ENCODE measurements around the gene SREK1.

The SREK1 gene

DNA sequence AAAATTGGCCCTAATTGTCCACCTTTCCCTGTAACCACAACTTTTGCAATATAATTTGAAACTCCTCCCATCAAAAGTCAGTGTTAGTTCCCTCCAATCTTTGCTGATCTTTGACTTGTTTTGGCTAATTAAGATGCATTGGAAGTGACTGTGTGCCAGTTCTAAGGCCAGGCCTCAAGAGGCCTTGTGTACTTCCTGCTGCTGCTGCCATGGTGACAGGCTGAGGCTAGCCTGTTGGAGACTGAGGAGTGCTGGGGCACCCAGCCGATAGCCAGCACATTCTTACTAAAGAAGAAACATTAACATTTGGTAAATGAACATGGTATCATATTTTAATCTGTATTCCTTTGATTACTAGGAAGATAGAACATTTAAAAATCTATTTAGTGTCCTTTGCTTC lies 86.5 kb downstream of the SREK1 start:
- Histone ChIP-seq H3K27me3 (ENCODE audit: insufficient read depth, low read length) (no peaks in the 10 kb centered on the region), H3K9me3 (ENCODE audit: low read length) (no peaks in the 10 kb centered on the region), H3K4me1 (ENCODE audit: insufficient read depth, low read length, severe bottlenecking) (no peaks in the 10 kb centered on the region), H3K9ac (ENCODE audit: low read length) (no peak overlapping the region), H3F3A (ENCODE audit: insufficient read depth, low read length) (no peaks in the 10 kb centered on the region), H4K20me1 (ENCODE audit: insufficient read depth, low read length) (no peaks in the 10 kb centered on the region), H3K27ac (ENCODE audit: low read depth, low read length, poor library complexity, severe bottlenecking) (no peak overlapping the region), H2AFZ (ENCODE audit: low read length) (no peak overlapping the region), H3K79me2 (ENCODE audit: insufficient read depth, low read length) (no peaks in the 10 kb centered on the region), H3K9me2 (ENCODE audit: low read depth, low read length) (no peaks in the 10 kb centered on the region), H3K36me3 (ENCODE audit: insufficient read depth, low read length) (no peaks in the 10 kb centered on the region), H3K4me3 (ENCODE audit: low read depth, low read length, poor library complexity, severe bottlenecking) (no peak overlapping the region), H3K4me2 (ENCODE audit: low read length) (no peak overlapping the region)
- TF ChIP-seq, protein P1, sequence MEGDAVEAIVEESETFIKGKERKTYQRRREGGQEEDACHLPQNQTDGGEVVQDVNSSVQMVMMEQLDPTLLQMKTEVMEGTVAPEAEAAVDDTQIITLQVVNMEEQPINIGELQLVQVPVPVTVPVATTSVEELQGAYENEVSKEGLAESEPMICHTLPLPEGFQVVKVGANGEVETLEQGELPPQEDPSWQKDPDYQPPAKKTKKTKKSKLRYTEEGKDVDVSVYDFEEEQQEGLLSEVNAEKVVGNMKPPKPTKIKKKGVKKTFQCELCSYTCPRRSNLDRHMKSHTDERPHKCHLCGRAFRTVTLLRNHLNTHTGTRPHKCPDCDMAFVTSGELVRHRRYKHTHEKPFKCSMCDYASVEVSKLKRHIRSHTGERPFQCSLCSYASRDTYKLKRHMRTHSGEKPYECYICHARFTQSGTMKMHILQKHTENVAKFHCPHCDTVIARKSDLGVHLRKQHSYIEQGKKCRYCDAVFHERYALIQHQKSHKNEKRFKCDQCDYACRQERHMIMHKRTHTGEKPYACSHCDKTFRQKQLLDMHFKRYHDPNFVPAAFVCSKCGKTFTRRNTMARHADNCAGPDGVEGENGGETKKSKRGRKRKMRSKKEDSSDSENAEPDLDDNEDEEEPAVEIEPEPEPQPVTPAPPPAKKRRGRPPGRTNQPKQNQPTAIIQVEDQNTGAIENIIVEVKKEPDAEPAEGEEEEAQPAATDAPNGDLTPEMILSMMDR (IDR thresholded peaks at IDR 0.05; ENCODE audit: low read length): no peak
- TF ChIP-seq EZH2 (IDR thresholded peaks at IDR 0.05; ENCODE audit: borderline replicate concordance, low read length): no peak

DNA sequence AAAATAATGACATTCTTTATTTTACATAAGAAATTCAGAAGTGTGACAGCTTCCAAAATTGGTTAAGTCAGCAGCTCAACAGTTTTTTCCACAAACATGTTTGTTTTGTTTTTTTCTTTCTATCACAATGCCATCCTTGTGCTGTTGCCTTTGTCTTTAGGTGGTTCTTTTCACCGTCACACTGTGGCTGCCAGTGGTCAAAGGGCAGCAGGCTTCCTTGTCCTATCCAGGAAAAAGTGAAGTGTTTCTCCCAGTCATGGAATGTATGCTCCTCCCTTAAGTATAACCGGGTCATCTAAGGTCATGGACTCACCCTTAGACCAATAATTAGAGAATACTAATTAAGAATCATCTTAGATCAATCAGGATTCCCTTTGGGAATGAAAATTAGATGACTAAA lies 87.4 kb downstream of the SREK1 start:
- Histone ChIP-seq H3K27ac (ENCODE audit: low read depth, low read length, poor library complexity, severe bottlenecking) (no peak overlapping the region), H3K79me2 (ENCODE audit: insufficient read depth, low read length) (no peaks in the 10 kb centered on the region), H3K27me3 (ENCODE audit: insufficient read depth, low read length) (no peaks in the 10 kb centered on the region), H4K20me1 (ENCODE audit: insufficient read depth, low read length) (no peaks in the 10 kb centered on the region), H2AFZ (ENCODE audit: low read length) (no peak overlapping the region), H3K9me2 (ENCODE audit: low read depth, low read length) (no peaks in the 10 kb centered on the region), H3F3A (ENCODE audit: insufficient read depth, low read length) (no peaks in the 10 kb centered on the region), H3K9ac (ENCODE audit: low read length) (no peak overlapping the region), H3K4me2 (ENCODE audit: low read length) (no peak overlapping the region), H3K4me1 (ENCODE audit: insufficient read depth, low read length, severe bottlenecking) (no peaks in the 10 kb centered on the region), H3K9me3 (ENCODE audit: low read length) (no peaks in the 10 kb centered on the region), H3K36me3 (ENCODE audit: insufficient read depth, low read length) (no peaks in the 10 kb centered on the region), H3K4me3 (ENCODE audit: low read depth, low read length, poor library complexity, severe bottlenecking) (no peak overlapping the region)
- no peak for TF ChIP-seq EZH2 (IDR thresholded peaks at IDR 0.05; ENCODE audit: borderline replicate concordance, low read length)
- TF ChIP-seq, protein P1 (IDR thresholded peaks at IDR 0.05; ENCODE audit: low read length): no peak

DNA sequence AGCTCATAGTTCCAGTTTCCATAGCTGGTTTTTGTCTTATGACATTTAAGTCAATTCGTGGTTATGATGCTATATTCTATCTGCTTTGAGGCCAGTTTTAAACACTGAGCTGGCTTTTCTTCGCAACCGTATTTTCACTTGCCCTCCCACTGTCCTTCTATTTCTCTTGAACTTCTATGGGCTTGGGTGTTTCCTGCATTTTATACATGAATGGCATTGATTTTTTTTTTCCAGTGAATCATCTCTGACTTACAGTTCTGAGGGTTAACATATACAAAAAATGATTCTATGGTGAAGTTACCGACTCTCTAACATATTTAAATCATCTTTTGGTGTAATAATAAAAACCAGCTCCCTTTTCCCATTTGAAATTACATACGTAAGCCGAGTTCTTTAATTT lies 88.2 kb downstream of the SREK1 start:
- Histone ChIP-seq H3K4me2 (ENCODE audit: low read length) (no peak overlapping the region), H3K4me1 (ENCODE audit: insufficient read depth, low read length, severe bottlenecking) (no peaks in the 10 kb centered on the region), H3K4me3 (ENCODE audit: low read depth, low read length, poor library complexity, severe bottlenecking) (no peak overlapping the region), H3K9ac (ENCODE audit: low read length) (no peak overlapping the region), H3K9me3 (ENCODE audit: low read length) (no peaks in the 10 kb centered on the region), H3K79me2 (ENCODE audit: insufficient read depth, low read length) (no peaks in the 10 kb centered on the region), H3K27ac (ENCODE audit: low read depth, low read length, poor library complexity, severe bottlenecking) (no peak overlapping the region), H2AFZ (ENCODE audit: low read length) (no peak overlapping the region), H3K36me3 (ENCODE audit: insufficient read depth, low read length) (no peaks in the 10 kb centered on the region), H3K27me3 (ENCODE audit: insufficient read depth, low read length) (no peaks in the 10 kb centered on the region; the same call in 1 of the 2 replicates), H3F3A (ENCODE audit: insufficient read depth, low read length) (no peaks in the 10 kb centered on the region), H4K20me1 (ENCODE audit: insufficient read depth, low read length) (no peaks in the 10 kb centered on the region), H3K9me2 (ENCODE audit: low read depth, low read length) (no peaks in the 10 kb centered on the region)
- no peak for TF ChIP-seq EZH2 (IDR thresholded peaks at IDR 0.05; ENCODE audit: borderline replicate concordance, low read length)
- TF ChIP-seq, protein P1 (IDR thresholded peaks at IDR 0.05; ENCODE audit: low read length): no peak

Data from OCI-LY1 (cell line).